HG03066 (cell line): ENCODE results near the gene ZBED5.

Source experiments
- ATAC-seq: cut with Tn5 transposase; IDR thresholded peaks from one replicate; pipeline ENCODE4 v1.9.1; 2021; ENCODE audit warnings: low read depth; ENCODE audit not compliant: unreplicated experiment

ZBED5 gene

GRCh38 chr11:10881892-10882291 lies 24.0 kb upstream of the ZBED5 start:
- ATAC-seq = no peak

DNA sequence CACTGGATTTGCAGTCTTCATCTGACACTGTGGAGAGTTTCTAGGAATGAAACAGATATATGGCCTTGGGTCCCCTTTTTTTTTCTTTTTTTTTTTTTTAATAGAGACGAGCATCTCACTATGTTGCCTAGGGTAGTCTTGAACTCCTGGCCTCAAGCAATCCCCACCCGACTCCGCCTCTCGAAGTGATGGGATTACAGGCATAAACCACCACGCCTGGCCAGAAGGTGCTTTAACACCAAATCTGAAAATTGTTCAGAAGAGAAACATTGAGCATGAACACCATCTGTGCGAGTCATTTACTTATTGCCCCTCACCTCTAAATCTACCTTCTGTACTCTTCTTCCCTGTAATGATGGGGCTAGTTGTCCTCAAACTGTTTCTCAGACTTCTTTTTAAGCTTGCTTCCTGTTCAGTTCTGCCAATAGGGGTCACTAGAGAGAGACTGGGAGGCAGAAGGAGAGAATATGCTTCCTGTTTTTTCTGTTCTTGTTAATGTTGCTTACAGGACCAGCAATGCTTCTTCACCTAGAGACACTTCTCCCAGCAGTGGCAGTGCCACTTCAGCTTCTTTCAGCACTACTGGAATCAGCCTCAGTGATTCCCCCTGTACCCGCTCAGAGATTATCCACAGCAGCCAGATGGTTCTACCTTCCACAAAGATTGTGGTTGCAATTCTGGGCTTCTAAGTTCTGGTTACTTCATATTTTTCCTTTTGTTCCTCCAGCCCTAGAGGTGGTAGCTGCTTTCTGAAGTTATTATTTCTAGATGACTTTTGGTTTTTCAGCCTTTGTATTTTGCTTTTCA lies 20.8 kb upstream of the ZBED5 start:
- no peak for ATAC-seq

- ATAC-seq = no peak
These were observed 18.3 kb upstream of the ZBED5 start for GRCh38 chr11:10876158-10876557.

- no peak for ATAC-seq
These were observed 17.7 kb upstream of the ZBED5 start for GRCh38 chr11:10875430-10876021.

DNA sequence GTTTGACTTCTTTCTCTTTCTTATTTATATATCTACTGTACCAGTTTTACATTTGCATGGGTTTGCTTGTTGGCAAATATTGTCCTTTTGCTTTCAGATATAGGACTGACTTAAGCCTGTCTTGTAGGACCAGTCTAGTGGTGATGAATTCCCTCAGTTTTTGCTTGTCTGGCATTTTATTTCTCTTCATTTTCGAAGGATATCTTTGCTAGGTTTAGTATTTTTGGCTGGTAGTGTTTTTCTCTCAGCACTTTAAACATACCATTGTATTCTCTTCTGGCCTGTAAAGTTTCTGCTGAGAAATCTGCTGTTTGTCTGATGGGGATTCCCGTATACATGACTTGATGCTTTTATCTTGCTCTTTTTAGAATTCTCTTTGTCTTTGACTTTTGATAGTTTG lies 14.2 kb upstream of the ZBED5 start:
- ATAC-seq = no peak

DNA sequence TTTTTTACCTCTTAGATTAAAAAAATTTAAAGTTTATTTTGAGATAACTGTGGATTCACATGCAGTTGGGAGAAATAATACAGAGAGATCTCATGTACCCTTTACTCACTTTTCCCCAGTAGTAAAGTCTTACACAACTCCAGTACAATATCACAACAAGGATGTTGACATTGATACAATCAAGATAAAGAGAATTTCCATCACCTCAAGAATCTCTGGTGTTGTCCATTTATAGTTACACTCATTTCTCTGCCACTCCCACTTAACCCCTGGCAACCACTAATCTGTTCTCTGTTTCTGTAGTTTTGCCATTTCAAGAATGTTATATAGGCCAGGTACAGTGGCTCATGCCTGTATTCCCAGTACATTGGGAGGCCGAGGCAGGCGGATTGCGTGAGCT lies 10.5 kb upstream of the ZBED5 start:
- no peak for ATAC-seq

GRCh38 chr11:10866893-10867331 lies 9.1 kb upstream of the ZBED5 start:
- no peak for ATAC-seq

GRCh38 chr11:10865837-10866270 lies 8.0 kb upstream of the ZBED5 start:
- no peak for ATAC-seq

GRCh38 chr11:10864688-10865087 lies 6.8 kb upstream of the ZBED5 start:
- no peak for ATAC-seq

DNA sequence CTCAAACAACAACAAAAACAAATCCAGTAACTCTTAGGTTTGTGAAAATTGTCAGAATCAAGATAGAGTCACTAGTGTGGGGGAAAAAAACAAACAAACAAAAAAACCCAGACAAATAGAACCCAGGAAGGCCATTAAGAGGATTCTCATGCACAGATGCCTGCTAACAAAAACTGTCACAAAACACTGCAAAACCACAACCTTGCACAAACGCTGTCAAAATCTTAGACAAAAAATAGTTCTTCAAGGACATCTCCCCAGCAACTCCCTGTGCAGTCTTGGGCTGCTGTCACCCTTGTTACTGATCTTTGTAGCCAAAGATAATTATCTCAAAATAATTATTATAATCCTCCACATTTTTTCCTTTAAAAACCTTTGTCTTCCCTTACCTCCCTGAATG lies 4.6 kb upstream of the ZBED5 start:
- ATAC-seq = no peak

GRCh38 chr11:10861799-10862198 lies 3.9 kb upstream of the ZBED5 start:
- no peak for ATAC-seq

- no peak for ATAC-seq
These were observed 3.2 kb upstream of the ZBED5 start for GRCh38 chr11:10861047-10861446.

DNA sequence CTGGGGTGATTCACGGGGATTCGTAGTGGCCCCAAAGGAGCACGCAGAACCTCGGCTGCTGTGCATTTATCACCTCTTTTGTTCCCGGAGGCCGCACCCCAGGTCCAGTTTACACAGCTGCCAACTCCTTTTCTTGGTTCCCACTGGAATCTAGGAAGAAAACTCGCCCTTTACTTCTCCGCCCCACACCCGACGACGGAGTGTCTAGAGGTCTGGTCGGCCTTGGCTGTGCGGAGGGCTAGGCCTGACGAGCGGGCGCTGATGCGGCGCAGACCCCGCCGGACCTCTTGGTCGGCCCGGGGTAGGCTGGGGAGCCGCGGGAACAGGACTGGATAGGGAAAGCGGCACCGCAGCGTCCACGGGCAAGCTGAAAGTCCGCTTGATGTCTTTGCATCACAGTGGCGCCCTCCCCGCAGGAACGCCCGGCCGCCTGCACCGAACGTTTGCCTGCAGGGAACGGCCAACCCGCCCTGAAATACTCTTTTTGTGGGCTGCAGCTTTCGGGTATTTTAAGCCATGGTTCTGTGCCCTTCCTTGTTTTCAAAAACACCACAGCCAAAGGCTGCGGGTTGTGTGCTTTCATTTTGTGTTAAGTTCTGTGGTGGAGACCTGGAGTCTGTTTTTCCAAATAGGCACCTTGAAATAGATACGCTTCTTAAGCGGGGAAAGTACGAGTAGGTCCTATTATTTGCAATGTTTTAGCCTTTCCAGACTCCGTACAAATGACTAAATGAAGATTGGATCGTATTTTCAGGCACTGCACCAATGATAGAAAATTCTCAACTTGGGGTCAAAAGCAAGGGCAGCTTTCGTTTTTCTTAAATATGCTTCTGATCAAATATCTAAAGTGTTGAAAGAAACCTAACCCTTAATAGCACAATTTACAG lies 829 bp upstream of the ZBED5 start:
- peak; percentile 22 for ATAC-seq

GRCh38 chr11:10857459-10857708 lies 469 bp downstream of the ZBED5 start:
- ATAC-seq = peak; percentile 10

DNA sequence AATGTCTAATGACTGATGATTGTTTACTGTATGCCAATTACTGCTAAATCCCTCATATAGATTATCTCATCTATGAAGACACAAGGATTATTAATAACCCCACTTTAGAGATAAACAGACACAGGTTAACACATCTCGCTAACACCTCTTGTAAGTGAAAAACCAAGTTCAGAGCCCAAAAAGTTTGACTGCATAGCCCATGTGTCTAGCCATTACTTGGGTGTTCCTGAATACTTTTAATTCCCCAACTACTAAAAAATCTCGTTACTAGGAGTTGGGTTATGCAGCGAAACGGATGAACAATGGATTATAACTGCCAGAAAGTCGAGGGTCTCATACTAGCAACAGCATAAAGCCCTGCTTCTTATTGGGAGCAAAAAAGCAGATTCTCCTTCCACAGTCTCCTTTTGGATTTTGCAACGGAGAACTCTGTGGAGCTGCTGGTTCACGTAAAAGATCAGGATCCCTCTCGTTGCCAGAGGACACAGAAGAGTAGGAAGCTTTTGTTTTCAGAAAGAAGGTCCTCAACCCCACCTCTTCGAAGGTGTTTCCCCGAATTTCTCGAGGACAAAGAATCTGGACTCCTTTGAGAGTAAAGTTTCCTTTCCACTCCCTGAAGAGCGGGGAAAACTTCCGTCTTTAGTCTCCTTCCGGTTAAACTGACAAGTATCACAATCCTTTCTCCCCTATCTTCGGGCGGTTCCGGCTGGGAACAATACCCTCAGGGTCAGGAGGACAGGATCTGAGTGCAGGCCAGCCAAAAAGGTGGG lies 979 bp downstream of the ZBED5 start:
- no peak for ATAC-seq

DNA sequence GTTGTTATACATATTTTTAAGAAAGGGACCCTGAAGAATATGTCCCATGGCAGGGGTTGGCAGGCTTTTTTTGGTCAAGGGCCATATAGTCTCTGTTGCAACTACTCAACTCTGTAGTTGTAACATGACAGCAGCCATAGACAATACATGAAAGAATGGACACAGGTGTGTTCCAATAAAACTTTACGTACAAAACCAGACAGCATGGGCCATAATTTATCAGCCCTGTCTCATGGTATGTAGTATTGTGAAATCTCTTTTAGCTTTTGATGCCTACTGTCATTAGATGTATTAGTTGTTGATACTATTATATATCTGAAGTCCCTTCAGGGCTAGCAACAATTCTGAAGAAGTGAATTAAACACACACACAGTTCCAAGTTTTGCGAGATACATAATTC lies 2.6 kb downstream of the ZBED5 start:
- no peak for ATAC-seq

DNA sequence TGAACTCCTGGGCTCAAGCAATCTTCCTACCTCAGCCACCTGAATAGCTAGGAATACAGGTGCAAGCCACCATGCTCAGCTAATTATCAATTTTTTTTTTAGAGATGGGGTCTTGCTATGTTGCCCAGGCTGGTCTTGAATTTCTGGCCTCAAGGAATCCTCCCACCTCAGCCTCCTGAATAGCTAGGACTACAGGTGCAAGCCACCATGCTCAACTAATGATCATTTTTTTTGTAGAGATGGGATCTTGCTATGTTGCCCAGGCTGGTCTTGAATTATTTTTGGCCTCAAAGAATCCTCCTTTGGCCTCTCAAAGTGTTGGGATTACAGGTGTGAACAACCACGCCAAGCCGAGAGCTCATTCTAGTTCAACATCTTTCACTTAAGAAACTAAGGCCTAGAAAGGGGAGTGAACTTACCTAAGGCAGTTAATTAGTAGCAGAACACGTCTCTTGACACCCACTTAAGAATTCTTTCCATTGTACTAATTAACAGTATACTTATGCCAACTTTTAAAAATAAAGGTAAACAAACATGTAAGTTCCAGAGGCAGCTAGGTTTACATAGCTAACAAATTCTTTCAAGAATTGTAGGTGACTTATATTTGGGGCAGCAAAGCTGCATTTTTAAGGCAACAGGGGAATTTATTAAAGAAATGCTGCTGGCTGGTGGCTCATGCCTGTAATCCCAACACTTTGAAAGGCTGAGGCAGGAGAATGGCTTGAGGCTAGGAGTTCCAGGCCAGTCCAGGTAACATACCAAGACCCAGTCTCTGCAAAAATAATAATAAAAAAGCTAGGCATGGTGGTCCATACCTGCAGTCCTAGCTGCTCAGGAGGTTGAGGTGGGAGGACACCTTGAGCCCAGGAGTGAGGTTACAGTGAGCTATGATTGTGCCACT lies 9.6 kb downstream of the ZBED5 start:
- no peak for ATAC-seq

- ATAC-seq = no peak
These were observed 11.2 kb downstream of the ZBED5 start for GRCh38 chr11:10846660-10847059.

GRCh38 chr11:10845589-10845988 lies 12.3 kb downstream of the ZBED5 start:
- ATAC-seq = no peak

GRCh38 chr11:10844796-10845195 lies 13.1 kb downstream of the ZBED5 start:
- no peak for ATAC-seq
